WTC11 (cell line): Measurements from ENCODE around the gene PRPSAP1.

ENCODE experiments used
- ATF6 ChIP-seq: sonication (generic); formaldehyde crosslinking; IDR thresholded peaks from 2 replicates; pipeline ENCODE4 v1.8.1; 2023; ENCODE audit warnings: mild to moderate bottlenecking, missing genetic modification reagents
- CREB1 ChIP-seq: sonication (generic); formaldehyde crosslinking; IDR thresholded peaks from 2 replicates; pipeline ENCODE4 v1.8.0; 2023; ENCODE audit warnings: mild to moderate bottlenecking, missing genetic modification reagents
- E2F1 ChIP-seq: sonication (generic); formaldehyde crosslinking; IDR thresholded peaks from 2 replicates; pipeline ENCODE4 v1.8.0; 2022; ENCODE audit warnings: mild to moderate bottlenecking, missing genetic modification reagents
- ESRRA ChIP-seq: sonication (generic); formaldehyde crosslinking; IDR thresholded peaks from 2 replicates; pipeline ENCODE4 v1.8.1; 2022; ENCODE audit warnings: mild to moderate bottlenecking, missing genetic modification reagents, borderline replicate concordance
- ETV6 ChIP-seq: sonication (generic); formaldehyde crosslinking; IDR thresholded peaks from 2 replicates; pipeline ENCODE4 v1.8.1; 2022; ENCODE audit warnings: mild to moderate bottlenecking, missing genetic modification reagents
- FOXJ3 ChIP-seq: sonication (generic); formaldehyde crosslinking; IDR thresholded peaks from 2 replicates; pipeline ENCODE4 v1.9.0; 2021; ENCODE audit warnings: missing genetic modification reagents, mild to moderate bottlenecking, borderline replicate concordance
- HMGXB4 ChIP-seq: sonication (generic); formaldehyde crosslinking; IDR thresholded peaks from 2 replicates; pipeline ENCODE4 v1.8.1; 2023; ENCODE audit warnings: mild to moderate bottlenecking, moderate library complexity, missing genetic modification reagents
- JUN ChIP-seq: sonication (generic); formaldehyde crosslinking; IDR thresholded peaks from 2 replicates; pipeline ENCODE4 v1.8.0; 2023; ENCODE audit warnings: mild to moderate bottlenecking, missing genetic modification reagents
- MAX ChIP-seq: sonication (generic); formaldehyde crosslinking; IDR thresholded peaks from 2 replicates; pipeline ENCODE4 v1.8.0; 2022; ENCODE audit warnings: mild to moderate bottlenecking, missing genetic modification reagents
- ZNF317 ChIP-seq: sonication (generic); formaldehyde crosslinking; IDR thresholded peaks from 2 replicates; pipeline ENCODE4 v1.8.1; 2023; ENCODE audit warnings: low read depth, mild to moderate bottlenecking, moderate library complexity, missing genetic modification reagents, borderline replicate concordance
- ZNF512 ChIP-seq: sonication (generic); formaldehyde crosslinking; IDR thresholded peaks from 2 replicates; pipeline ENCODE4 v1.8.1; 2022; ENCODE audit warnings: missing genetic modification reagents, borderline replicate concordance
- TF ChIP-seq, protein P1 (sequence below): fragments of 200-600 bp; IDR thresholded peaks from 2 replicates; pipeline ENCODE4 v1.8.0; 2022; ENCODE audit warnings: antibody characterized with exemption
- TF ChIP-seq, protein P2 (sequence below): sonication (generic); formaldehyde crosslinking; IDR thresholded peaks from 2 replicates; pipeline ENCODE4 v1.8.1; 2023; ENCODE audit warnings: mild to moderate bottlenecking, missing genetic modification reagents, moderate library complexity

- TF ChIP-seq, protein P1, sequence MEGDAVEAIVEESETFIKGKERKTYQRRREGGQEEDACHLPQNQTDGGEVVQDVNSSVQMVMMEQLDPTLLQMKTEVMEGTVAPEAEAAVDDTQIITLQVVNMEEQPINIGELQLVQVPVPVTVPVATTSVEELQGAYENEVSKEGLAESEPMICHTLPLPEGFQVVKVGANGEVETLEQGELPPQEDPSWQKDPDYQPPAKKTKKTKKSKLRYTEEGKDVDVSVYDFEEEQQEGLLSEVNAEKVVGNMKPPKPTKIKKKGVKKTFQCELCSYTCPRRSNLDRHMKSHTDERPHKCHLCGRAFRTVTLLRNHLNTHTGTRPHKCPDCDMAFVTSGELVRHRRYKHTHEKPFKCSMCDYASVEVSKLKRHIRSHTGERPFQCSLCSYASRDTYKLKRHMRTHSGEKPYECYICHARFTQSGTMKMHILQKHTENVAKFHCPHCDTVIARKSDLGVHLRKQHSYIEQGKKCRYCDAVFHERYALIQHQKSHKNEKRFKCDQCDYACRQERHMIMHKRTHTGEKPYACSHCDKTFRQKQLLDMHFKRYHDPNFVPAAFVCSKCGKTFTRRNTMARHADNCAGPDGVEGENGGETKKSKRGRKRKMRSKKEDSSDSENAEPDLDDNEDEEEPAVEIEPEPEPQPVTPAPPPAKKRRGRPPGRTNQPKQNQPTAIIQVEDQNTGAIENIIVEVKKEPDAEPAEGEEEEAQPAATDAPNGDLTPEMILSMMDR: no peak
- TF ChIP-seq MAX (CRISPR knock-in tag): peak; percentile 89
- TF ChIP-seq ATF6 (CRISPR knock-in tag): no peak
- TF ChIP-seq, protein P2, sequence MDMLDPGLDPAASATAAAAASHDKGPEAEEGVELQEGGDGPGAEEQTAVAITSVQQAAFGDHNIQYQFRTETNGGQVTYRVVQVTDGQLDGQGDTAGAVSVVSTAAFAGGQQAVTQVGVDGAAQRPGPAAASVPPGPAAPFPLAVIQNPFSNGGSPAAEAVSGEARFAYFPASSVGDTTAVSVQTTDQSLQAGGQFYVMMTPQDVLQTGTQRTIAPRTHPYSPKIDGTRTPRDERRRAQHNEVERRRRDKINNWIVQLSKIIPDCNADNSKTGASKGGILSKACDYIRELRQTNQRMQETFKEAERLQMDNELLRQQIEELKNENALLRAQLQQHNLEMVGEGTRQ (CRISPR knock-in tag): no peak; the same call in 1 of the 2 replicates
- no peak for TF ChIP-seq E2F1 (CRISPR knock-in tag)
- TF ChIP-seq HMGXB4 (CRISPR knock-in tag): peak; percentile 64
- no peak for TF ChIP-seq ZNF512 (CRISPR knock-in tag)
- TF ChIP-seq CREB1 (CRISPR knock-in tag): no peak
- no peak for TF ChIP-seq ZNF317 (CRISPR knock-in tag)
- TF ChIP-seq ESRRA (CRISPR knock-in tag): peak; percentile 14; the same call in 1 of the 2 replicates
- peak; percentile 33 for TF ChIP-seq ETV6 (CRISPR knock-in tag)
- TF ChIP-seq JUN (CRISPR knock-in tag): no peak
- TF ChIP-seq FOXJ3 (CRISPR knock-in tag): no peak
Observed at GRCh38 chr17:76353599-76354316, at the start of gene PRPSAP1.
